Measurements from ENCODE around the gene MAST4. TPM values are rescaled to one million over a fixed set of nuclear protein-coding genes. Genes with fewer than 3 reads are reported as not detected.

Gene MAST4
- total RNA-seq, 1 donor from 2014 or later: 112 TPM

GRCh38 chr5:67085616-67086015 lies 489.4 kb downstream of the MAST4 start:
- no peak for TF ChIP-seq CTCF (IDR thresholded peaks at IDR 0.05; ENCODE audit: unreplicated experiment)
- Mint-ChIP-seq H3K4me3 (ENCODE audit: unreplicated experiment) (no peak overlapping the region), H3K27ac (ENCODE audit: unreplicated experiment) (no peak overlapping the region), H3K4me1 (ENCODE audit: unreplicated experiment) (peaks cover 13% of the 10 kb centered on the region), H3K36me3 (ENCODE audit: low read depth, unreplicated experiment) (peaks cover 6% of the 10 kb centered on the region), H3K9me3 (ENCODE audit: unreplicated experiment) (no peaks in the 10 kb centered on the region), H3K27me3 (ENCODE audit: unreplicated experiment) (no peaks in the 10 kb centered on the region)
- DNase-seq (ENCODE audit: low spot score): no peak

GRCh38 chr5:67089200-67089725 lies 493.1 kb downstream of the MAST4 start:
- peaks cover 12% of the 10 kb centered on the region for H3K36me3 Mint-ChIP-seq (ENCODE audit: low read depth, unreplicated experiment)
- no peak for TF ChIP-seq CTCF (IDR thresholded peaks at IDR 0.05; ENCODE audit: unreplicated experiment)
- H3K27ac Mint-ChIP-seq (ENCODE audit: unreplicated experiment): no peak overlapping the region
- peaks cover 21% of the 10 kb centered on the region for H3K4me1 Mint-ChIP-seq (ENCODE audit: unreplicated experiment)
- no peaks in the 10 kb centered on the region for H3K9me3 Mint-ChIP-seq (ENCODE audit: unreplicated experiment)
- no peaks in the 10 kb centered on the region for H3K27me3 Mint-ChIP-seq (ENCODE audit: unreplicated experiment)
- DNase-seq (ENCODE audit: low spot score): no peak
- no peak overlapping the region for H3K4me3 Mint-ChIP-seq (ENCODE audit: unreplicated experiment)

GRCh38 chr5:67090040-67090439 lies 493.8 kb downstream of the MAST4 start:
- peaks cover 12% of the 10 kb centered on the region for H3K36me3 Mint-ChIP-seq (ENCODE audit: low read depth, unreplicated experiment)
- H3K27ac Mint-ChIP-seq (ENCODE audit: unreplicated experiment): no peak overlapping the region

GRCh38 chr5:67090593-67090992 lies 494.4 kb downstream of the MAST4 start:
- peaks cover 34% of the 10 kb centered on the region for H3K4me1 Mint-ChIP-seq (ENCODE audit: unreplicated experiment)
- no peaks in the 10 kb centered on the region for H3K9me3 Mint-ChIP-seq (ENCODE audit: unreplicated experiment)
- peaks cover 12% of the 10 kb centered on the region for H3K36me3 Mint-ChIP-seq (ENCODE audit: low read depth, unreplicated experiment)
- no peak overlapping the region for H3K4me3 Mint-ChIP-seq (ENCODE audit: unreplicated experiment)
- TF ChIP-seq CTCF (IDR thresholded peaks at IDR 0.05; ENCODE audit: unreplicated experiment): no peak
- DNase-seq (ENCODE audit: low spot score): no peak
- H3K27me3 Mint-ChIP-seq (ENCODE audit: unreplicated experiment): no peaks in the 10 kb centered on the region
- no peak overlapping the region for H3K27ac Mint-ChIP-seq (ENCODE audit: unreplicated experiment)

More at GRCh38 chr5:67090040-67090439, 493.8 kb downstream of the MAST4 start:
- no peak for TF ChIP-seq CTCF (IDR thresholded peaks at IDR 0.05; ENCODE audit: unreplicated experiment)
- Mint-ChIP-seq H3K9me3 (ENCODE audit: unreplicated experiment) (no peaks in the 10 kb centered on the region), H3K4me1 (ENCODE audit: unreplicated experiment) (peaks cover 28% of the 10 kb centered on the region), H3K4me3 (ENCODE audit: unreplicated experiment) (no peak overlapping the region), H3K27me3 (ENCODE audit: unreplicated experiment) (no peaks in the 10 kb centered on the region)
- DNase-seq (ENCODE audit: low spot score): no peak

DNA sequence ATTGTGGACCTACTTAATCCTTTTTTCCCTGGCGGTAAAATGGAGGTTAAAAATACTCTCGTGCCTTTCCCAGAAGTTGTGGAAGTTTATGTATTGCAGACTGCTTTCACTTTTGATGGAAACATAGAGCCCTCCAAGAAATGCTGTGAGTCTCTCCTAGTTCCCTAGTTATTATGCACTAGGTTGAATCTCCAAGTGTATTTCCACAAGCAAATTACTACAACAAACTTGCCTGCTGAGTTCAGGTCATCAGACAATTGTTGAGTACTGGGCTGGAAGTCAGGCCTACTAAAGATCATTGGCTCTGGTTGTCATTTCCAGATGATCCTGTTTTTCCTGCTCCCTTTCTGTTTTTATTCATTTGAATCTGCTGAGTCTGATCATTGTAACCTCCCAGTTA lies 496.3 kb downstream of the MAST4 start:
- Mint-ChIP-seq H3K27ac (ENCODE audit: unreplicated experiment) (no peak overlapping the region), H3K36me3 (ENCODE audit: low read depth, unreplicated experiment) (peaks cover 12% of the 10 kb centered on the region), H3K4me1 (ENCODE audit: unreplicated experiment) (peaks cover 31% of the 10 kb centered on the region), H3K4me3 (ENCODE audit: unreplicated experiment) (no peak overlapping the region), H3K9me3 (ENCODE audit: unreplicated experiment) (no peaks in the 10 kb centered on the region), H3K27me3 (ENCODE audit: unreplicated experiment) (no peaks in the 10 kb centered on the region)
- no peak for DNase-seq (ENCODE audit: low spot score)
- TF ChIP-seq CTCF (IDR thresholded peaks at IDR 0.05; ENCODE audit: unreplicated experiment): no peak

All from endothelial cell (in vitro differentiated cells).